H9 (cell line): ENCODE data around the gene ASIC1. TPM values are rescaled to one million over a fixed set of nuclear protein-coding genes. Genes with fewer than 3 reads are reported as not detected.
A peak's percentile ranks its signal among the peaks of the same experiment; 100 is the strongest.

Source experiments
- DNase-seq: peaks from one replicate; pipeline ENCODE4 v3.0.0-alpha.2; 2017
- H2AFZ ChIP-seq: one replicate; pipeline ENCODE4 v1.6.1; 2013; ENCODE audit warnings: mild to moderate bottlenecking, low read length, control low read depth, moderate library complexity
- H2AK5ac ChIP-seq: 2 replicates; pipeline ENCODE4 v1.6.1; 2013; ENCODE audit warnings: low read length, control low read depth, mixed read lengths; ENCODE audit not compliant: insufficient read length
- H2BK120ac ChIP-seq: one replicate; pipeline ENCODE4 v1.6.1; 2013; ENCODE audit warnings: low read depth, mild to moderate bottlenecking, low read length, control low read depth, inconsistent platforms; ENCODE audit not compliant: poor library complexity, severe bottlenecking
- H2BK12ac ChIP-seq: 2 replicates; pipeline ENCODE4 v1.6.1; 2013; ENCODE audit warnings: low read length, control low read depth, mixed read lengths, low read depth; ENCODE audit not compliant: insufficient read length
- H2BK15ac ChIP-seq: 2 replicates; pipeline ENCODE4 v1.6.1; 2013; ENCODE audit warnings: low read depth, low read length, control low read depth
- H2BK20ac ChIP-seq: one replicate; pipeline ENCODE4 v1.6.1; 2013; ENCODE audit warnings: low read depth, mild to moderate bottlenecking, low read length, control low read depth, inconsistent platforms; ENCODE audit not compliant: poor library complexity, severe bottlenecking
- H2BK5ac ChIP-seq: 2 replicates; pipeline ENCODE4 v1.6.1; 2013; ENCODE audit warnings: low read length, control low read depth, mixed read lengths; ENCODE audit not compliant: insufficient read length
- H3K14ac ChIP-seq: 2 replicates; pipeline ENCODE4 v1.6.1; 2013; ENCODE audit warnings: low read length, control low read depth; ENCODE audit not compliant: insufficient read depth
- H3K18ac ChIP-seq: 2 replicates; pipeline ENCODE4 v1.6.1; 2013; ENCODE audit warnings: low read depth, mild to moderate bottlenecking, mixed read lengths, low read length, control low read depth; ENCODE audit not compliant: insufficient read length
- H3K23ac ChIP-seq: 2 replicates; pipeline ENCODE4 v1.6.1; 2013; ENCODE audit warnings: low read length, control low read depth, mixed read lengths, low read depth; ENCODE audit not compliant: insufficient read length
- H3K23me2 ChIP-seq: 2 replicates; pipeline ENCODE4 v1.6.1; 2013; ENCODE audit warnings: low read depth, mild to moderate bottlenecking, mixed read lengths, low read length, control low read depth; ENCODE audit not compliant: insufficient read length, poor library complexity, severe bottlenecking
- H3K27ac ChIP-seq: 2 replicates; pipeline ENCODE4 v1.5.1; 2013; ENCODE audit warnings: low read length, control low read depth, mixed read lengths, low read depth; ENCODE audit not compliant: insufficient read length
- H3K27me3 ChIP-seq: 2 replicates; pipeline ENCODE4 v1.6.1; 2013; ENCODE audit warnings: low read length, control low read depth, inconsistent platforms; ENCODE audit not compliant: insufficient read depth
- H3K4ac ChIP-seq: 2 replicates; pipeline ENCODE4 v1.6.1; 2013; ENCODE audit warnings: low read depth, mild to moderate bottlenecking, control low read depth, inconsistent platforms, low read length, moderate library complexity
- H3K4me1 ChIP-seq: 2 replicates; pipeline ENCODE4 v1.6.1; 2013; ENCODE audit warnings: low read length, control low read depth, inconsistent platforms; ENCODE audit not compliant: insufficient read depth
- H3K4me2 ChIP-seq: 2 replicates; pipeline ENCODE4 v1.6.1; 2013; ENCODE audit warnings: low read length, control low read depth, mixed read lengths; ENCODE audit not compliant: insufficient read length, insufficient read depth
- H3K56ac ChIP-seq: 2 replicates; pipeline ENCODE4 v1.6.1; 2013; ENCODE audit warnings: low read depth, mild to moderate bottlenecking, mixed read lengths, low read length, control low read depth; ENCODE audit not compliant: insufficient read length
- H3K79me1 ChIP-seq: 2 replicates; pipeline ENCODE4 v1.6.1; 2013; ENCODE audit warnings: low read depth, mild to moderate bottlenecking, moderate library complexity, low read length, control low read depth, inconsistent platforms; ENCODE audit not compliant: insufficient read depth, poor library complexity, severe bottlenecking
- H3K79me2 ChIP-seq: 2 replicates; pipeline ENCODE4 v1.6.1; 2013; ENCODE audit warnings: low read length, control low read depth, inconsistent platforms; ENCODE audit not compliant: insufficient read depth
- H3K9ac ChIP-seq: 2 replicates; pipeline ENCODE4 v1.6.1; 2013; ENCODE audit warnings: low read length, control low read depth, mixed read lengths; ENCODE audit not compliant: insufficient read length; ENCODE audit errors: extremely low read depth
- H3K9me3 ChIP-seq: one replicate; pipeline ENCODE4 v1.6.1; 2013; ENCODE audit warnings: low read depth, low read length, inconsistent platforms; ENCODE audit not compliant: control insufficient read depth
- H3T11ph ChIP-seq: one replicate; pipeline ENCODE4 v1.6.1; 2013; ENCODE audit warnings: mild to moderate bottlenecking, low read length, control low read depth, inconsistent platforms
- H4K20me1 ChIP-seq: one replicate; pipeline ENCODE4 v1.6.1; 2013; ENCODE audit not compliant: control insufficient read depth, insufficient read length, insufficient read depth
- H4K5ac ChIP-seq: 2 replicates; pipeline ENCODE4 v1.6.1; 2013; ENCODE audit warnings: low read depth, mild to moderate bottlenecking, mixed read lengths, low read length, control low read depth; ENCODE audit not compliant: insufficient read length
- H4K8ac ChIP-seq: replicated peaks from 2 replicates; pipeline ENCODE4 v1.6.1; 2013; ENCODE audit warnings: low read length, control low read depth, mixed read lengths, low read depth; ENCODE audit not compliant: insufficient read length
- H4K91ac ChIP-seq: 2 replicates; pipeline ENCODE4 v1.6.1; 2013; ENCODE audit warnings: low read depth, mild to moderate bottlenecking, moderate library complexity, mixed read lengths, low read length, control low read depth; ENCODE audit not compliant: insufficient read length
- H3K27ac Mint-ChIP-seq, 3 experiments: 2 replicates in 2 of 3; 3 replicates in 1 of 3; pipeline ENCODE4 v1.8.0; 2020 to 2021; ENCODE audit warnings: mixed read lengths in 3 of 3, mild to moderate bottlenecking in 1 of 3, moderate library complexity in 1 of 3
- H3K27me3 Mint-ChIP-seq: 2 replicates; pipeline ENCODE4 v1.8.0; 2021; ENCODE audit warnings: low read depth, mild to moderate bottlenecking, moderate library complexity, mixed read lengths
- H3K36me3 Mint-ChIP-seq, 3 experiments: 2 replicates in 2 of 3; 3 replicates in 1 of 3; pipeline ENCODE4 v1.8.0; 2020 to 2021; ENCODE audit warnings: low read depth in 3 of 3, mixed read lengths in 3 of 3; ENCODE audit not compliant: insufficient read depth in 1 of 3
- H3K4me1 Mint-ChIP-seq, 2 experiments: 2 replicates each; pipeline ENCODE4 v1.8.0; 2020; ENCODE audit warnings: mixed read lengths in 2 of 2
- H3K4me3 Mint-ChIP-seq, 2 experiments: 2 replicates in 1 of 2; 3 replicates in 1 of 2; pipeline ENCODE4 v1.8.0; 2020 to 2021; ENCODE audit warnings: mild to moderate bottlenecking in 2 of 2, mixed read lengths in 2 of 2, moderate library complexity in 1 of 2
- H3K9me3 Mint-ChIP-seq, 2 experiments: 2 replicates in 1 of 2; 3 replicates in 1 of 2; pipeline ENCODE4 v1.8.0; 2020; ENCODE audit warnings: mild to moderate bottlenecking in 2 of 2, mixed read lengths in 2 of 2, moderate library complexity in 1 of 2
- WGBS: extraction: QIAGEN DNeasy Blood & Tissue Kit; methylation state at CpG from one replicate; pipeline ENCODE4 v1.1.7; 2013; ENCODE audit warnings: missing lambda C conversion rate, low lambda C conversion rate, mixed read lengths; ENCODE audit not compliant: insufficient read length; ENCODE audit errors: extremely low coverage; 5-methylcytosine and 5-hydroxymethylcytosine counted together
- total RNA-seq: library from RNA; stranded (reverse); gene quantifications from 2 replicates; pipeline ENCODE4 v1.2.1, GENCODE V29; 2021
- TF ChIP-seq, protein P1 (sequence below): fragments of 200-600 bp; sonication (generic); conservative IDR thresholded peaks from 3 replicates; pipeline ENCODE4 v1.8.0; 2021; ENCODE audit warnings: antibody characterized with exemption, mild to moderate bottlenecking

The ASIC1 gene
- total RNA-seq, 1 experiment from 2014 or later: 3.9 TPM

DNA sequence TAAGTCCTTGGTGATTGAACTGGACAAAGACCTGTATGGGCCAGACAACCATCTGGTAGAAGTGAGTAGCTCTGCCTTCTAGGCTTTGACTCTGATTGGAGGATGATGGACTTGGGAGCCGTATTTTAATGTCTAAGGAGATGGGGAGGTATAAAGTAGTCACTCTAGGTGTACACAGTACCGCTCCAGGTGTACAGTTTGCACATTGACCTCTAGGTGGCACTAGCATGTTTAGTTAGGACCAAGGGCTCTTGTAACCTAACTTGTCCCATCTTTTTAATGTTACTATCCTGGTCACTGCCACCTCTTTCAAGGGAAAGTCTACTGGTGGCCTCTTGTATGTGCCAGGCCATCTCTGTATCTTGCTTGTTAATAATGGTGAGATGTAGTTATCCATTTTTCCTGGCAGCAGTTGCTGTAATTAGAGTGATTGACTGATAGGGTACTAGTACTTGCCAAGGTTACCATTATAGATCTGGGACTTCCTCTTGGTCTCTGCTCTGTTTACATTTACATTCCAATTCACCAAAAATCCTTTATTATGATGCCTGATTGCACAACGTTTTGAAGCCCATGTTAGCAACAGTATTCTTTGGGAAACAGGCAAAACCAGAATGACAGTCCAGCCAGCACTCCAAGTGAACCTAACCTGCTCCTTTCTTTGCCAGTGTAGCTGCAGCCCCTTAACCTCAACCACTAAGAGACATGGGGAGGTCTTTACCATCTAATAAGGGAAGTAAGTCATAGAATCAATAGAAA is 31.4 kb downstream of the ASIC1 start:
- H3K4ac ChIP-seq: no peak overlapping the region
- no peak overlapping the region for H2BK15ac ChIP-seq
- TF ChIP-seq, protein P1, sequence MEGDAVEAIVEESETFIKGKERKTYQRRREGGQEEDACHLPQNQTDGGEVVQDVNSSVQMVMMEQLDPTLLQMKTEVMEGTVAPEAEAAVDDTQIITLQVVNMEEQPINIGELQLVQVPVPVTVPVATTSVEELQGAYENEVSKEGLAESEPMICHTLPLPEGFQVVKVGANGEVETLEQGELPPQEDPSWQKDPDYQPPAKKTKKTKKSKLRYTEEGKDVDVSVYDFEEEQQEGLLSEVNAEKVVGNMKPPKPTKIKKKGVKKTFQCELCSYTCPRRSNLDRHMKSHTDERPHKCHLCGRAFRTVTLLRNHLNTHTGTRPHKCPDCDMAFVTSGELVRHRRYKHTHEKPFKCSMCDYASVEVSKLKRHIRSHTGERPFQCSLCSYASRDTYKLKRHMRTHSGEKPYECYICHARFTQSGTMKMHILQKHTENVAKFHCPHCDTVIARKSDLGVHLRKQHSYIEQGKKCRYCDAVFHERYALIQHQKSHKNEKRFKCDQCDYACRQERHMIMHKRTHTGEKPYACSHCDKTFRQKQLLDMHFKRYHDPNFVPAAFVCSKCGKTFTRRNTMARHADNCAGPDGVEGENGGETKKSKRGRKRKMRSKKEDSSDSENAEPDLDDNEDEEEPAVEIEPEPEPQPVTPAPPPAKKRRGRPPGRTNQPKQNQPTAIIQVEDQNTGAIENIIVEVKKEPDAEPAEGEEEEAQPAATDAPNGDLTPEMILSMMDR: peak; percentile 83
- no peak overlapping the region for H4K8ac ChIP-seq
- no peak overlapping the region for H2BK120ac ChIP-seq
- no CpG with 5 or more reads among the region's 3 CpGs for WGBS
- H3T11ph ChIP-seq: no peak overlapping the region
- Mint-ChIP-seq H3K27me3 (no peaks in the 10 kb centered on the region), H3K9me3 (no peaks in the 10 kb centered on the region), H3K27ac (no peak overlapping the region), H3K36me3 (peaks cover 53 to 75% (median 70%) of the 10 kb centered on the region in 3 experiments; a peak in 6 of 7 replicates), H3K4me3 (no peak overlapping the region), H3K4me1 (peaks cover 9% of the 10 kb centered on the region in 2 experiments)
- H3K4me2 ChIP-seq: no peak overlapping the region
- no peak overlapping the region for H3K18ac ChIP-seq
- no peak overlapping the region for H2BK5ac ChIP-seq
- no peak overlapping the region for H2BK20ac ChIP-seq
- no peaks in the 10 kb centered on the region for H3K4me1 ChIP-seq
- DNase-seq: no peak
- no peak overlapping the region for H2AK5ac ChIP-seq
- H4K91ac ChIP-seq: no peak overlapping the region
- H3K27ac ChIP-seq: no peak overlapping the region
- H3K27me3 ChIP-seq: no peaks in the 10 kb centered on the region
- H4K5ac ChIP-seq: no peak overlapping the region
- H3K79me1 ChIP-seq: no peaks in the 10 kb centered on the region
- no peaks in the 10 kb centered on the region for H3K9me3 ChIP-seq
- no peak overlapping the region for H2AFZ ChIP-seq
- no peaks in the 10 kb centered on the region for H4K20me1 ChIP-seq
- no peak overlapping the region for H3K14ac ChIP-seq
- H3K23ac ChIP-seq: no peak overlapping the region
- H3K9ac ChIP-seq: no peak overlapping the region
- no peak overlapping the region for H2BK12ac ChIP-seq
- no peak overlapping the region for H3K56ac ChIP-seq
- no peaks in the 10 kb centered on the region for H3K79me2 ChIP-seq
- H3K23me2 ChIP-seq: no peaks in the 10 kb centered on the region
